ENCODE results near the gene DPYD.
A peak's percentile ranks its signal among the peaks of the same experiment; 100 is the strongest.

DPYD gene

GRCh38 chr1:97377432-97378034 lies 543.3 kb downstream of the DPYD start:
- Histone ChIP-seq H3K4me1 (ENCODE audit: control insufficient read depth in 2 of 2, insufficient read depth in 1 of 2, low read depth in 1 of 2, low read length in 2 of 2) (peaks cover 5 to 6% of the 10 kb centered on the region in 2 donors), H3K4ac (ENCODE audit: low read length) (no peak overlapping the region), H4K8ac (ENCODE audit: low read depth, low read length) (no peak overlapping the region), H3K27me3 (ENCODE audit: control insufficient read depth in 3 of 3, insufficient read depth in 3 of 3, low read depth in 1 of 3, low read length in 3 of 3) (no peaks in the 10 kb centered on the region), H2BK12ac (ENCODE audit: low read length) (no peak overlapping the region), H2BK15ac (ENCODE audit: low read length) (peak overlapping the region; percentile 8), H3K9ac (ENCODE audit: low read depth, low read length, poor library complexity) (no peak overlapping the region), H3K36me3 (replicated peaks in 1 of 2; ENCODE audit: control insufficient read depth in 2 of 2, insufficient read depth in 2 of 2, low read length in 2 of 2) (no peaks in the 10 kb centered on the region), H2AFZ (ENCODE audit: low read length) (no peak overlapping the region), H3K14ac (ENCODE audit: low read length) (no peak overlapping the region), H3K18ac (ENCODE audit: low read length) (peak overlapping the region; percentile 38), H3K79me1 (ENCODE audit: low read depth, low read length) (no peaks in the 10 kb centered on the region), H2BK120ac (ENCODE audit: low read depth, low read length) (no peak overlapping the region), H2AK5ac (ENCODE audit: low read depth, low read length) (no peak overlapping the region), H4K91ac (ENCODE audit: low read depth, low read length, poor library complexity) (no peak overlapping the region), H3K9me3 (replicated peaks in 1 of 2; ENCODE audit: control insufficient read depth in 2 of 2, insufficient read depth in 1 of 2, low read depth in 1 of 2, low read length in 2 of 2) (no peaks in the 10 kb centered on the region), H3K27ac (replicated peaks; ENCODE audit: low read length) (no peak overlapping the region), H3K4me2 (ENCODE audit: insufficient read depth, low read length, poor library complexity, severe bottlenecking) (no peak overlapping the region), H3K23ac (ENCODE audit: low read depth, low read length, poor library complexity) (no peak overlapping the region), H2BK5ac (ENCODE audit: low read length) (no peak overlapping the region), H3K4me3 (ENCODE audit: low read length in 2 of 2) (no peak overlapping the region)
- DNase-seq (ENCODE audit: low spot score): no peak
- no CpG with 5 or more reads among the region's 5 CpGs for WGBS, 2 donors (ENCODE audit: extremely low coverage in 2 of 2, insufficient read length in 2 of 2, insufficient replicate concordance in 1 of 2)

DNA sequence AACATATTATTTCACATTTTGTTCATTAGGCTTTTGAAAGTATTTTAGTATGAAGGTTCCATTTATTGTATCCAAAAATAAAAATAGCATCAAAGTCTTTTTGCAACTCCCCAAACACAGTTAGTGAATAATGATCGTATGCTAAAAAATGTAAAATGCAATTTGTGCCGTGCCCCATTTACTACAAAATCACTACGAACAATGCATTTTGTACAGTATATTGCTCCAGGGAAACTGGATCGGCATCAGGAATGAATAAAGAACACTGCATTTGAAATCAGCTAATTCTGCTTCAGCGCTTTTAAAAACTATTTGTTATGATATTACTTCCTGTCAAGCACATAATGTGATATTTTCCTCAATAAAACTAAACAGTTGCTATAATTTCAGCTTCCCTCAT lies 547.8 kb downstream of the DPYD start:
- H3K4ac ChIP-seq (ENCODE audit: low read length): no peak overlapping the region
- no peaks in the 10 kb centered on the region for H3K79me1 ChIP-seq (ENCODE audit: low read depth, low read length)
- H3K14ac ChIP-seq (ENCODE audit: low read length): no peak overlapping the region
- no peaks in the 10 kb centered on the region for H3K9me3 ChIP-seq (replicated peaks in 1 of 2; ENCODE audit: control insufficient read depth in 2 of 2, insufficient read depth in 1 of 2, low read depth in 1 of 2, low read length in 2 of 2)
- no peak overlapping the region for H4K91ac ChIP-seq (ENCODE audit: low read depth, low read length, poor library complexity)
- H3K4me3 ChIP-seq (ENCODE audit: low read length in 2 of 2): no peak overlapping the region
- no peak overlapping the region for H2AFZ ChIP-seq (ENCODE audit: low read length)
- no CpG with 5 or more reads among the region's 5 CpGs for WGBS, 2 donors (ENCODE audit: extremely low coverage in 2 of 2, insufficient read length in 2 of 2, insufficient replicate concordance in 1 of 2)
- H3K4me1 ChIP-seq (ENCODE audit: control insufficient read depth in 2 of 2, insufficient read depth in 1 of 2, low read depth in 1 of 2, low read length in 2 of 2): no peaks in the 10 kb centered on the region
- no peak overlapping the region for H4K8ac ChIP-seq (ENCODE audit: low read depth, low read length)
- H3K23ac ChIP-seq (ENCODE audit: low read depth, low read length, poor library complexity): no peak overlapping the region
- no peak overlapping the region for H3K18ac ChIP-seq (ENCODE audit: low read length)
- no peak overlapping the region for H2BK15ac ChIP-seq (ENCODE audit: low read length)
- H3K27me3 ChIP-seq (ENCODE audit: control insufficient read depth in 3 of 3, insufficient read depth in 3 of 3, low read depth in 1 of 3, low read length in 3 of 3): no peaks in the 10 kb centered on the region
- no peak overlapping the region for H2BK5ac ChIP-seq (ENCODE audit: low read length)
- H2AK5ac ChIP-seq (ENCODE audit: low read depth, low read length): no peak overlapping the region
- H2BK120ac ChIP-seq (ENCODE audit: low read depth, low read length): no peak overlapping the region
- H3K27ac ChIP-seq (replicated peaks; ENCODE audit: low read length): no peak overlapping the region
- no peak overlapping the region for H3K9ac ChIP-seq (ENCODE audit: low read depth, low read length, poor library complexity)
- H2BK12ac ChIP-seq (ENCODE audit: low read length): no peak overlapping the region
- no peak overlapping the region for H3K4me2 ChIP-seq (ENCODE audit: insufficient read depth, low read length, poor library complexity, severe bottlenecking)
- DNase-seq (ENCODE audit: low spot score): no peak
- H3K36me3 ChIP-seq (replicated peaks in 1 of 2; ENCODE audit: control insufficient read depth in 2 of 2, insufficient read depth in 2 of 2, low read length in 2 of 2): no peaks in the 10 kb centered on the region

DNA sequence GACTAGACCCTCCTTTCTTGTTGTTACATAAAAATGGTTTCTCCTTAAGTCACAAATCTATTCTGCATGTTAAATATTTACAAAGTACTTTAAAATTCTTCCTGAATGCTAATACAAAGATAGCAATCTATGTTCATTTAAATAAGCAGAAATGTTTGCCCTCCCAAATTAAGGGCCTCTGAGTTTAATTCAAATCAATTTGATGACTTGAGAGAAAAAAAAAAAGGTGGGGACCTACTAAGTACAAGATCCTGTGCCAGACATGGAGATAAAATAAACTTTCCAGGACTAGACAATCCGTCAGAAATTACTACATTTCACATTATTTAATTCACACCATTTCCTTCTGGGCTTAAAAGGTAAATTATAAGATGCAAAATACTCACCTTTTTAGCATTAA lies 548.3 kb downstream of the DPYD start:
- Histone ChIP-seq H2AK5ac (ENCODE audit: low read depth, low read length) (no peak overlapping the region), H3K27ac (replicated peaks; ENCODE audit: low read length) (no peak overlapping the region), H2BK15ac (ENCODE audit: low read length) (no peak overlapping the region), H3K18ac (ENCODE audit: low read length) (no peak overlapping the region), H2BK5ac (ENCODE audit: low read length) (no peak overlapping the region), H3K14ac (ENCODE audit: low read length) (no peak overlapping the region), H4K91ac (ENCODE audit: low read depth, low read length, poor library complexity) (no peak overlapping the region), H2BK12ac (ENCODE audit: low read length) (no peak overlapping the region), H3K4me3 (ENCODE audit: low read length in 2 of 2) (no peak overlapping the region), H3K4me2 (ENCODE audit: insufficient read depth, low read length, poor library complexity, severe bottlenecking) (no peak overlapping the region), H2AFZ (ENCODE audit: low read length) (no peak overlapping the region), H3K23ac (ENCODE audit: low read depth, low read length, poor library complexity) (no peak overlapping the region), H4K8ac (ENCODE audit: low read depth, low read length) (no peak overlapping the region), H3K79me1 (ENCODE audit: low read depth, low read length) (no peaks in the 10 kb centered on the region), H3K9me3 (replicated peaks in 1 of 2; ENCODE audit: control insufficient read depth in 2 of 2, insufficient read depth in 1 of 2, low read depth in 1 of 2, low read length in 2 of 2) (no peaks in the 10 kb centered on the region), H3K4ac (ENCODE audit: low read length) (no peak overlapping the region), H3K36me3 (replicated peaks in 1 of 2; ENCODE audit: control insufficient read depth in 2 of 2, insufficient read depth in 2 of 2, low read length in 2 of 2) (no peaks in the 10 kb centered on the region), H3K27me3 (ENCODE audit: control insufficient read depth in 3 of 3, insufficient read depth in 3 of 3, low read depth in 1 of 3, low read length in 3 of 3) (no peaks in the 10 kb centered on the region), H3K9ac (ENCODE audit: low read depth, low read length, poor library complexity) (no peak overlapping the region), H2BK120ac (ENCODE audit: low read depth, low read length) (no peak overlapping the region), H3K4me1 (ENCODE audit: control insufficient read depth in 2 of 2, insufficient read depth in 1 of 2, low read depth in 1 of 2, low read length in 2 of 2) (no peaks in the 10 kb centered on the region)
- WGBS, 2 donors (ENCODE audit: extremely low coverage in 2 of 2, insufficient read length in 2 of 2, insufficient replicate concordance in 1 of 2): no CpG with 5 or more reads among the region's 1 CpG
- no peak for DNase-seq (ENCODE audit: low spot score)

DNA sequence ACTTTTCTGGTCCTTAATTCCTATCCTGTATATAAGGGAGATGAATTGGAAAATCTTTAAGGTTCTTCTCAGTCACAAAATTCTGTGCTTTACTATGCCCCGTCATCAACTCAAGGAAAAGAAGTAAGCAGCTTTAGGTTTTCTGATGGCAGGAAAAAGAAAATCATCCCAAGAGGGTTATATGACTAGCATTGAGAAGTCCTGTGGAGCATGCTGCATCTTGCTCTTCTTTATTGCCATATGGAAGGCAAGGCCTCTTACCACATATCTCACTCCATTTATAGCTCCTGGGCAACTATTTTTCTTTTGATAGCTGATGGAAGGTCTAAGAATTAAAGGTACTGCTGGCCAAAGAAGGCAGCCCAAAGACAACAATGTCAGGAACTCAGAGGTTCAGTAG lies 552.5 kb downstream of the DPYD start:
- H2BK120ac ChIP-seq (ENCODE audit: low read depth, low read length): no peak overlapping the region

More for the DNA sequence above, 552.5 kb downstream of the DPYD start:
- Histone ChIP-seq H3K9me3 (replicated peaks in 1 of 2; ENCODE audit: control insufficient read depth in 2 of 2, insufficient read depth in 1 of 2, low read depth in 1 of 2, low read length in 2 of 2) (no peaks in the 10 kb centered on the region), H3K79me1 (ENCODE audit: low read depth, low read length) (no peaks in the 10 kb centered on the region), H3K27me3 (ENCODE audit: control insufficient read depth in 3 of 3, insufficient read depth in 3 of 3, low read depth in 1 of 3, low read length in 3 of 3) (no peaks in the 10 kb centered on the region), H2BK5ac (ENCODE audit: low read length) (no peak overlapping the region), H3K23ac (ENCODE audit: low read depth, low read length, poor library complexity) (no peak overlapping the region), H3K4me3 (ENCODE audit: low read length in 2 of 2) (no peak overlapping the region), H2BK12ac (ENCODE audit: low read length) (no peak overlapping the region), H3K36me3 (replicated peaks in 1 of 2; ENCODE audit: control insufficient read depth in 2 of 2, insufficient read depth in 2 of 2, low read length in 2 of 2) (no peaks in the 10 kb centered on the region), H3K4me1 (ENCODE audit: control insufficient read depth in 2 of 2, insufficient read depth in 1 of 2, low read depth in 1 of 2, low read length in 2 of 2) (no peaks in the 10 kb centered on the region), H4K8ac (ENCODE audit: low read depth, low read length) (no peak overlapping the region), H3K27ac (replicated peaks; ENCODE audit: low read length) (no peak overlapping the region), H3K4me2 (ENCODE audit: insufficient read depth, low read length, poor library complexity, severe bottlenecking) (no peak overlapping the region), H4K91ac (ENCODE audit: low read depth, low read length, poor library complexity) (no peak overlapping the region), H3K14ac (ENCODE audit: low read length) (no peak overlapping the region), H2AFZ (ENCODE audit: low read length) (no peak overlapping the region), H2BK15ac (ENCODE audit: low read length) (no peak overlapping the region), H2AK5ac (ENCODE audit: low read depth, low read length) (no peak overlapping the region), H3K18ac (ENCODE audit: low read length) (no peak overlapping the region), H3K4ac (ENCODE audit: low read length) (no peak overlapping the region), H3K9ac (ENCODE audit: low read depth, low read length, poor library complexity) (no peak overlapping the region)
- DNase-seq (ENCODE audit: low spot score): no peak
- WGBS, 2 donors (ENCODE audit: extremely low coverage in 2 of 2, insufficient read length in 2 of 2, insufficient replicate concordance in 1 of 2): no CpG with 5 or more reads among the region's 1 CpG

Data from neuronal stem cell (in vitro differentiated cells).